ENCODE data around the gene SLC22A31.
A peak's percentile ranks its signal among the peaks of the same experiment; 100 is the strongest.

SLC22A31 gene

GRCh38 chr16:89201439-89202377 lies 1.4 kb upstream of the SLC22A31 start:
- H3K4me3 ChIP-seq (ENCODE audit: low read length): no peak overlapping the region
- peak; percentile 42 for DNase-seq (ENCODE audit: low read depth)
- no peak for TF ChIP-seq CTCF (conservative IDR thresholded peaks at IDR 0.05; ENCODE audit: low read length)

- no peak overlapping the region for H3K4me3 ChIP-seq (ENCODE audit: low read length)
- TF ChIP-seq CTCF (conservative IDR thresholded peaks at IDR 0.05; ENCODE audit: low read length): no peak
- DNase-seq (ENCODE audit: low read depth): no peak
Measured at GRCh38 chr16:89200850-89201411, 594 bp upstream of the SLC22A31 start.

- no peak for DNase-seq (ENCODE audit: low read depth)
- no peak overlapping the region for H3K4me3 ChIP-seq (ENCODE audit: low read length)
- no peak for TF ChIP-seq CTCF (conservative IDR thresholded peaks at IDR 0.05; ENCODE audit: low read length)
Measured at GRCh38 chr16:89199241-89200123, 855 bp downstream of the SLC22A31 start.

GRCh38 chr16:89198417-89199240 lies 1.7 kb downstream of the SLC22A31 start:
- no peak for TF ChIP-seq CTCF (conservative IDR thresholded peaks at IDR 0.05; ENCODE audit: low read length)
- no peak overlapping the region for H3K4me3 ChIP-seq (ENCODE audit: low read length)
- DNase-seq (ENCODE audit: low read depth): no peak

- no peak for DNase-seq (ENCODE audit: low read depth)
- no peak for TF ChIP-seq CTCF (conservative IDR thresholded peaks at IDR 0.05; ENCODE audit: low read length)
- H3K4me3 ChIP-seq (ENCODE audit: low read length): no peak overlapping the region
Measured at GRCh38 chr16:89197633-89198416, 2.5 kb downstream of the SLC22A31 start.

Measured in AG10803 (cell line).